Smooth muscle cell of the brain vasculature (primary cell): ENCODE data around the gene VAV2.
A peak's percentile ranks its signal among the peaks of the same experiment; 100 is the strongest.
"Not testable (repeated sequence)": the region's sequence is repeated elsewhere in the genome, so short reads cannot be mapped to it uniquely, and the experiment has no call there.

Experiments
- DNase-seq: peaks from one replicate; pipeline ENCODE4 v3.0.0-alpha.2; 2012; ENCODE audit warnings: low read depth, low spot score

VAV2 gene

DNA sequence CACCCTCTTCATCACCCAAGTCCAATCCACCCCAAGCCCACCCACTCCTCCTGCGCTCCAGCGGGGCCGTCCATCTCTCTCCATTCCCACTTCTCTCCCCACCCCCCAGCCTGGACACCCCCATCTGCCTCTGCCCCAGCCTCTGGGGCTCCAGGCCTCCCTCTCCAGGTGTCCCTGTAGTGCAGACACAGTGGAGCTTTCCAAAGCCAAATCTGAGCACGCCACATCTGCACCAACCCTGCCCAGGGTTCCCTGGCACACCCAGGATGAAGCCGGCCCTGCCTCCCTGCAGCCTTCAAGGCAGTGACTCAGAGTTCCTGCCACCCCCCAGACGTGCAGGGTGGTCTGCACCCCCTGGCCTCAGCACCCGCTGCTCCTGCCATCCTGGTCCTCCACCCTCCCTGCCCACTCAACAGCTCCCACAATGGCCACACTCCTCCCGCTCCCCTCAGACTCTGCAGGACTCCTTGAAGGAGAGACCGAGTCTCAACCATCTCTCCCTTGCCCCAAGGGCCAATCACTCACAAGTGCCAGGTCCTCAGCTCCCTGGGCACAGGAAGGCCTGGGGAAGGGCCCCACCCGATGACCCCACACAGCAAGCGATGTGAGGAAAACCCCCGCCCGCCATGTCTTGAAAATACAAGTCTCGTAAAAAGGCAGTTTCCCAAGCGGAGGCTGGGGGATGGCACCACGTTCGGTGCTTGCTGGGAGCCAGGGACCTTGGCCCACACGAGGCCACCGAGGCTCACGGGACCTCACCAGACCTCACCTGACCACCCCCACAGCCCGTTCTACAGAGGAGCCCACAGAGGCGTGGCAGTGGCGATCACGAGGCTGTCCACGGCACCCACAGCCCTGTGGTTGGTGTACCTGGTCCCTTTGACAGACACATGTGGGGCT, 22.2 kb downstream of the VAV2 start:
- DNase-seq = no peak

- DNase-seq = no peak
Measured at GRCh38 chr9:133968966-133969617, 23.0 kb downstream of the VAV2 start.

DNA sequence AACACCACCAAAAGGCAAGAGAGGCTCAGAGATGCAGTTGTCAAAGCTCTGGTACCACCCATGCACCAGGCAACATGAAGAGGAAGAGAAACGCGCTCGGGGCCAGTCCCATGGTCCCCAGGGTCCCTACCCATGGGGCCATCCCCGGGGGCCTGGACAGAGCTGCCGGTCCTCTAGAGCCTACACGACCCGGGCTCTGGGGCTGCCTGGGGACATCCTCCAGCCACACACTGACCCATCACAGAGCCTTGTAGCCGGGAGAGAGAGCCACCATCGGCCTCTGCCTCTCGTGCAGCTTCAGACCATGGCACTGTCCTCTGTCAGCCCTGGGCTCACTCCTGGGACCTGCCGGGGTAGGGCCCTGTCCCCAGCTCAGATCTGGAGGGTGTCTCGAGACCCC, 23.7 kb downstream of the VAV2 start:
- no peak for DNase-seq

- no peak for DNase-seq
Measured at GRCh38 chr9:133967024-133967741, 24.9 kb downstream of the VAV2 start.

DNA sequence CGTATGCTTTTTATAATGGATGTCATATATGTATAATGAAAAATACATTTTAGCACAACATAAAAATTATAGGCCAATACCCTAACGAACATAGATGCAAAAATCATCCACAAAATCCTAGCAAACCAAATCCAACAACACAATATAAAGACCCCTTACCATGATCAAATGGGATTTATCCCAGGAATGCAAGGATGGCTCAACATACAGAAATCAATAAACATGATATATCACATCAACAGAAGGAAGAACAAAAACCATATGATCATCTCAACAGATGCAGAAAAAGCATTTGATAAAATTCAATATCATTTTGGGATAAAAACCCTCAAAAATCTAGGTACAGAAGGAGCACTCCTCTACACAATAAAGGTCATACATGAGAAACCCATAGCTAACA, 27.7 kb downstream of the VAV2 start:
- DNase-seq = no peak

DNA sequence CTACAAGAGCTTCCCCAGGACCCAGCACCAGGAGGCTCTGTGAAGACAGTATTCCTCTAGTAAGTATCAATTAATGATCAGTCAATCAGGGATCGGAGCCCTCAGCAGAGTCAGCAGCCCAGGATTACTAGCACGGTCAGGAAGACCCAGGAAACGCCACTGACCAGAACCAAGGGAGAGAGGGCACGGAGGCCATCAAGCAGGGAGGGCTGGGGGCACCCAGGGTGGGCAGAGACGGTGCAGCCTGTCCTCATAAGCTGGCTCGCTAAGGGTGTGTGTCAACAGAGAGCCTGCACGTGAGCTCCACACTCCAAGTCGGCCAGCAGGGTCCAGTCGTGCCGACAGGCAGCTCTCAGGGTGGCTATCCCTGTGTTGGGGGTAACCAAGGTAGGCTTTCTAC, 29.0 kb downstream of the VAV2 start:
- no peak for DNase-seq

DNA sequence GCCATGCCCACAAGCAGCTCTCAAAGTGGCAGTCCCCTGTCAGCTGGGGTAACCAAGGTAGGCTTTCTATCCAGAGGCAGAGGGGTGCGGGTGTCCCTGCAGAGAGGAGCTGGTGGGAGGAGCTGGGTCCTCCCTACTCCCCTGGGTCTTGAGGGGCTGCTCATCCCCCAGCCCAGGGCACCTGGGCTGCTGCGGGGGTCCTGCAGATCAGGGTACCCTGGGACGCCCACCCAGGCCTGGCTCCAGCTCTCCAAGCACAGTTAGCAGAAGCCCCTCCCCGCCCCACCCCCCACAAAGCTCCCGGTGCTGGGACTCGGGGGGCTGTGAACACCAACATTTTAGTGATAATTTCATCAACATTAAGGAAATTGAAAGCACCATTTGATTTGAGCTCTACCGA, 29.8 kb downstream of the VAV2 start:
- no peak for DNase-seq

- no peak for DNase-seq
Measured at GRCh38 chr9:133961226-133962165, 30.6 kb downstream of the VAV2 start.

GRCh38 chr9:133960568-133961129, 31.5 kb downstream of the VAV2 start:
- DNase-seq = no peak

DNA sequence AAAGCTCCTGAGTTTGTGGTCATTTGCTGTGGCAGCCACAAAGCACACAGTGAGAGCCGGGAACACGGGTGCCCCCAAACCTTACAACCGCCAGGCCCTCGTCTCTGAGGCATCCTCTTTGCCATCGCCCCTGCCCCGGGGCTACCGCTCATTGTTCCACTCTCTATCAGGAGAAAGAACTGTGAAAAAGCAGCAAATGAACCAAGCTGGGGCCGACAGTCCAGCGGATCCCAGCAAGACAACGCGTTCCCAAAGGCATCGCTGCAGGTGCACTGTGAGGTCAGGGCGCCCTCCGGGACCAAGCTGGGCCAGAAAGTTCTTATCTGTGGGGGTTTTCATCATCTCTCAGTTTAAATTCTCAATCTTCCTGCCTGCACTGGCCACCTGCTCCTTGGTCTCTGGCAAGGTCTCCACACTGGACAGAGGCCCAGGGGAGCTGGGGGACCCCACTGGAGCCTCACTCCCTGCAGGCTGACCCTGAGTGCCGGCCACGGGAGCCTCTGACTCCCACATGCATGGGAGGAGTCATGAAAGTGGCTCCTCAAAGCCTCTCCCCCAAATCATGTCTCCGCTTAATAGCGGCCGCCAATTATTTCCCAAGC, 32.1 kb downstream of the VAV2 start:
- no peak for DNase-seq

DNA sequence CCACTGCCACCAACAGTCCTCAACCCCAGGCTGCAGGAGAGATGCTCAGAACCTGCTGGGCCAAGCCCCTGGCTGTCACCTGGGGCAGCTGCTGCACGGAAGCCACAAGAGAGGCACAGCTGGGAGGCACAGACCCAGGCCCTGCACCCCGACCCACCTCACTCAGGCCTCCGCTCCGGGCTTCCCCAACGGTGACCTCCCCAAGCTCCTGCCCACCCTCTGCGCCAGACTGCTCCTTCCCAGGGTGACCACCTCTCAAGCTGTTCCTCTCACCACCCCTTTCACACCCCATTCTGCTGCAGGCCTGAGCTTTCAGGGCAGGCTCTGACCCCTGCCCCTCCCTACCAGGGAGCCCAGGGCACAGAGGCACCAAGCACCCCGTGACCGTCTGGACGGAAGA, 33.0 kb downstream of the VAV2 start:
- no peak for DNase-seq

- no peak for DNase-seq
Measured at GRCh38 chr9:133958756-133959155, 33.4 kb downstream of the VAV2 start.

- not testable (repeated sequence) for DNase-seq
Measured at GRCh38 chr9:133957772-133958171, 34.4 kb downstream of the VAV2 start.

- DNase-seq = no peak
Measured at GRCh38 chr9:133957328-133957727, 34.8 kb downstream of the VAV2 start.

GRCh38 chr9:133956520-133957076, 35.5 kb downstream of the VAV2 start:
- DNase-seq = peak; percentile 43

- DNase-seq = no peak
Measured at GRCh38 chr9:133955821-133956411, 36.2 kb downstream of the VAV2 start.

- no peak for DNase-seq
Measured at GRCh38 chr9:133954862-133955529, 37.1 kb downstream of the VAV2 start.

GRCh38 chr9:133953976-133954709, 38.0 kb downstream of the VAV2 start:
- DNase-seq = no peak

DNA sequence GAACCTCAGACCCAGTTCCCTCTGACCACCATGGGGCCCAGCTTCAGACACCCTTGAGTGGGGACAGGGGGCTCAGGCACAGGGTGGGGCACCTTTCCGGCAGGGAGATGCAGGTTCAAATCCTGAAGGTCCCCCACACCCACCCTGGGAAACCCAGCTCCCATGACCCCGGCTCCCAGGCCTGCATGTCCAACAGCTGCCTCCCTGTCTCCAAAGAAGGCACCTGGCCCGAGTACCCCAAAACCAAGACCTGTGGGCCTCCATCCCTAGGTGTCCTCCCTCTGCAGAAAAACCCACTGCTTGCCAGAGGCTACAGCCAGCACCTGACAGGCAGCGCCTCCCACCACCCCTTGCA, 38.5 kb downstream of the VAV2 start:
- DNase-seq = no peak
